ENCODE results near the gene GRID1. TPM values are rescaled to one million over a fixed set of nuclear protein-coding genes. Genes with fewer than 3 reads are reported as not detected.

The GRID1 gene
- total RNA-seq, 1 donor, result not detected

DNA sequence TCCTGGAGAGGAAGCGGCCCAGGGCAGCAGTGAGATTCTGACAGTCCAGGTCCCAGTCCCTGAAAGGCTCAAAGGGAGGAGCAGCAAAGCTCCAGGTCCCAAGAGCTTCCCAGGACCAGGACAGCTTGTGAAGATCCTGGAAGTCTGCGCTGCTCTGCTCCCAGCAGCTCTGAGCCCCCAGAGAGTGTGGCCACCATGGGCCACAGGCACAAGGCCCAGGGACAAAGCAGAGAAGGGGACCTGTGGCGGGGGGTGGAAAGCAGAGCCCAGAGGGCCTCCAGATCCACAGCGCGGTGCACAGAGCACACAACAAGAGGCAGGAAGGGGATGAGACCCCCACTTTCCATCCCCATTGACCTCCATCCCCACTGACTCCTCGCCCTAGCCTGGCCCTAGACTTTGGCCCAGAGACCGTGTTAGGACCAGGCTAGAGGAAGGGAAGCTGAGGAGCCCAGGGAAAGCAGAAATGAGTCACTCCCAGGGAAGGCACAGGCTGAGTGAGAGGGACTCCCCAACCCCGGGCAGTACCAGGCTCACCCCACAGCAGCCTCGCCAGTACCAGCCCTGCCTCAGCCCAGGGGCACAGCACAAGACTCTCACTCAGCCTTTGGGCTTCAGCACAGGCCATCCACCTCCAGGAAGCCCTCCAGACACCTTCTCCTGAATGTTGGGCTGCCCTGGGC lies 75.5 kb downstream of the GRID1 start:
- no peak for DNase-seq (ENCODE audit: low read depth)
- TF ChIP-seq, protein P1, sequence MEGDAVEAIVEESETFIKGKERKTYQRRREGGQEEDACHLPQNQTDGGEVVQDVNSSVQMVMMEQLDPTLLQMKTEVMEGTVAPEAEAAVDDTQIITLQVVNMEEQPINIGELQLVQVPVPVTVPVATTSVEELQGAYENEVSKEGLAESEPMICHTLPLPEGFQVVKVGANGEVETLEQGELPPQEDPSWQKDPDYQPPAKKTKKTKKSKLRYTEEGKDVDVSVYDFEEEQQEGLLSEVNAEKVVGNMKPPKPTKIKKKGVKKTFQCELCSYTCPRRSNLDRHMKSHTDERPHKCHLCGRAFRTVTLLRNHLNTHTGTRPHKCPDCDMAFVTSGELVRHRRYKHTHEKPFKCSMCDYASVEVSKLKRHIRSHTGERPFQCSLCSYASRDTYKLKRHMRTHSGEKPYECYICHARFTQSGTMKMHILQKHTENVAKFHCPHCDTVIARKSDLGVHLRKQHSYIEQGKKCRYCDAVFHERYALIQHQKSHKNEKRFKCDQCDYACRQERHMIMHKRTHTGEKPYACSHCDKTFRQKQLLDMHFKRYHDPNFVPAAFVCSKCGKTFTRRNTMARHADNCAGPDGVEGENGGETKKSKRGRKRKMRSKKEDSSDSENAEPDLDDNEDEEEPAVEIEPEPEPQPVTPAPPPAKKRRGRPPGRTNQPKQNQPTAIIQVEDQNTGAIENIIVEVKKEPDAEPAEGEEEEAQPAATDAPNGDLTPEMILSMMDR (IDR thresholded peaks at IDR 0.05; ENCODE audit: insufficient read depth, low read length), result no peak
- no peak overlapping the region for H3K4me3 ChIP-seq (ENCODE audit: low read depth, low read length)

DNA sequence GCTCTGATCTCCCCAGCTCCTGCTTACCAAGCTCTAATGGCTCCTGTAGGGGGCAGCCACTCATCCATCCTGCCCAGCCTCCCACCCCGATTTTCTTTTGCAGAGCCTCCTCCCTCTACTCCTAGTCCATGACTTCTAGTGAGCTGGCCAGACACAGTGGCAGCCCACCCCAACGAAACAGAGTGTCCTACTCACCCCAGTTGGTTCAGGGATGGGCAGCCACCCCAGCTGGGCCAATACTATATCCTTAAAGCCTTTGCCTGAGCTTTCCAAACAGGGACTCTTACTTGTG lies 77.1 kb downstream of the GRID1 start:
- no peak overlapping the region for H3K4me3 ChIP-seq (ENCODE audit: low read depth, low read length)
- TF ChIP-seq, protein P1 (IDR thresholded peaks at IDR 0.05; ENCODE audit: insufficient read depth, low read length), result no peak
- no peak for DNase-seq (ENCODE audit: low read depth)

DNA sequence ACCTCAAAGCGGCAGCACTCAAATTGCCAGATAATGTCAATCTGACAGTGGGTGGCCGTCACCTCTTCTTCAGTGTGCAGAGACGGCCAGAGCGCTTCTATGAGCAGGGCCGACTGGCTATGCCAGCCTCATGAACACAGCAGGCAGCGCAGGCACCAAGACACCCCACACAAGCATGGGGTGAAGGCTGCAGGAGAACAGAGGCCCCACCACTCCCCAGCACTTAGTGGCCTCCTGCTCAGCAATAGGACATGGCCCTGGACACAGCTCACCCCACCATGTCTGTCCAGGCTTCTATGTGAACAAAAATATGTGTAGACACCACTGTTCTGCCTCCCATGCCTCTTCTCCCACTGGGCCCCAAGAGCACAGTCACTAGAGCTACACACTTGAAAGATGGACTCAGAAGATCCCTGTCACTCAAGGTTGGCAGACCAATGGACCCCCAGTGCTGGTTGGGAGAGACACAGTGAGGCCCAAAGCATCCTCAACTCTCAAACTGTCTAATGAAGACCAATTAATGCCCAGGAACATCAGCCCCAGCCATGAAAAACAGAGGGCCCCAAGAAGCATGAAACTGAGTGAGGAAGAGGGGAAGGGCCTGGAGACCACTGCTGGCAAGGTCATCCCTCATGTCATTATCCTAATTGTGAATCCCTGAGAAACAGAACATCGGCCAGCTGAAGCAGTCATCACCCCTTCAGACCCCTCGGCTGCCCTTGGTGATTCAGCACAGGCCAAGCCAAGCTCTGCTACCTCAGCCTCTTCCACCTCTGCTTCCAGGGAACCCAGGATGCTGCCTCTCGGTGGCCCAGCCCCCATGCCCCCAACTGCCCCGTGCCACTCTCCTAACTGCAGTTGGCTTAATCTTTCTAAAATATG lies 77.7 kb downstream of the GRID1 start:
- TF ChIP-seq, protein P1 (IDR thresholded peaks at IDR 0.05; ENCODE audit: insufficient read depth, low read length), result no peak
- DNase-seq (ENCODE audit: low read depth), result no peak

DNA sequence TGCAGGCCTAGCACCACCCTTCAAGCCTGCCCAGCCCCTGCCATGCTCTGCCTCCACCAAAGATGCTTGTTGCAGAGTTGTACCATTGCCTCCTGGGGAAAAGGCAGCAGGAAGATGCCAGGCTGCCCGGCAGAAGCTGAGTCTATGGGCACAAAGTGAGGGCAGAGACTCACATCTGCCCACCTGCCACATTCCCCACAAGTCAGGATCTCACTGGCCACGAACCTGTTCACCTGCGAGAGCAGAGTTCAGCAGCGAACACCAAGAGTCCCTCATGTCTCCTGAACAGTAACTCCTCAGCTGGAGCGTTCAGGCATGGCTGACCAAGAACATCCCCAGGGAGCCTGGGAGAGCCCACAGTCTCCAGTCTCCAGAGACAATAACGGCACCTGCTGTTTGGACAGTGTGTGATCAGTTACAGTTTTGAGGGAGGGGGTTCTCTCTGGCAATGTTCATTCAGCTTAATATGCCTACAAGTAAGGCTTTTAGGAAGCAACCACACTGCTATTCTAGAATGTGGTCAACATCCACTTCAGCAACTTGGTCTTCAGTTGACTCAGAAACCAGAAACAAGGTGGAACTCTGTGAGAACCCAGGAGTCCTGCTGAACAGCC lies 78.5 kb downstream of the GRID1 start:
- no peak overlapping the region for H3K4me3 ChIP-seq (ENCODE audit: low read depth, low read length)
- TF ChIP-seq, protein P1 (IDR thresholded peaks at IDR 0.05; ENCODE audit: insufficient read depth, low read length), result no peak
- no peak for DNase-seq (ENCODE audit: low read depth)

More for the DNA sequence above, 77.7 kb downstream of the GRID1 start:
- no peak overlapping the region for H3K4me3 ChIP-seq (ENCODE audit: low read depth, low read length)

DNA sequence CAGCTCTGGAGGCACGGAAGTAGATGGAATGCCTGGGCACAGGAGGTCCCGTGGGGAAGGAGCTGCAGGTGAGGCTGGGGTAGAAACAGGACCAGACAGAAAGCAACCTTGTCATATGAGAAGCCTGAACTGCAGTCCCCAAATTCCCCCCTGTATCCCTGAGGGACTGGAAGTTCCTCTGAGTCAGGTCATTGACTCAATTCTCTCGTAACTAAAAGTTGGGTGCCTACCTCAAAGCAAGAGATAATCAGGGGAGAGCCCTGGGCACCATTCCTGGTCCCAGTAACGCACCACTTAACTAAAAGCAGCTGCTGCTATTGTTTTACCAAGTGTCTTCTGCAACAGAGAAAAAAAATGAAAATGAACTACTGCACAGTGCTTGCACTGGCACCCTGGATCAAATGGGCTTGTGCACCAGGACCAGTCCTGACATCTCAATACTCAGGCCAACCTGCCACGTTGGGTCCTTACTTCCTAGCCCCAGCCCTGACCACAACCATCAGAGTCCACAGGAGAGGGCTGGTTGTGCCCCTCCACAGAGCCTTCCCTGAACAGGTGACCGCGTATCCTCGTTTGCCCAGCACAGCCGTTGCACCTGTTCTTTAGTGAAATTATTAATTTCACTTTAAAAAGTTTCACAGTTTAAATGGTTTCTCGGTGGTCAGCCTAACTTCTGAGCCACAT lies 79.3 kb downstream of the GRID1 start:
- TF ChIP-seq, protein P1 (IDR thresholded peaks at IDR 0.05; ENCODE audit: insufficient read depth, low read length), result no peak
- H3K4me3 ChIP-seq (ENCODE audit: low read depth, low read length), result no peak overlapping the region
- DNase-seq (ENCODE audit: low read depth), result no peak

DNA sequence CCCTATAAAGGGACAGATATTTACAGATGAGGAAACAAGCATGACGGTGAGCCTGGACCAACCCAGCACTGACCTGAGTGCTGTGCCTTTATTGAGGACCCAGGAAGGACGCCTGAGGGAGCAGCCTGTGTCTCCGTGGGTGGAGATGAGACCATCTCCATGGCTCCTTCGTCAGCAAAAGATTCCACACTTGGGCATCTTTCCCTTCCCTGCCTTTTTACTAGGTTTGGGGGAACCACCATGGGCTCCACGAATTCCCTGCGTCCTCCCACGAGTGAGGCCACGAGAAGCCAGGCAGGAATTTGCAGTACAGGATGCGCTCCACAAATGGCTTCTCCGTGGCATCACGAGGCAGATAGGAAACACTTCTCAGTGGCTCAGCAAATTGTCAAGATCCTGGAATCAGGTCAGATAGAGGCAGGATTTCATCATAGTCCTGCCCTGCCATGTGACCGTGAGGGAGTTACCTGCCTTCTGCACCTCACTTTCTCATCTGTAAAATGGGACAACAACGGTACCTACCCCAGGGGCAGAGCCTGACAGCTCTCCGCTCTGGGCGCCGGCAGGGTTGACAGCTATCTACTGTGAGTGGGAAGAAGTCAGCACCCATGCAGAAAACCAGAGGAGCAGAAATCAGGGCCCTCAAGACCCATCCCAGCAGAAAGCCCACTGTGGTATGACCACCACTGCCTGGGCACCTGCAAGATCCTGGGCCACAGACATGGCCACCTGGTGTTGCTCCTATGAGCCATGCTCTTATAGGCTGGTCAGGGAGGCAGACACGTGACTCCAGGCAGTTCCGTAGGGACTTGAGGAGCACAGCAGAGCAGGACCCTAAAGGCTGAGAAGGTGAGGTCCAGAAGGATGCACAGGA lies 80.1 kb downstream of the GRID1 start:
- no peak for DNase-seq (ENCODE audit: low read depth)
- TF ChIP-seq, protein P1 (IDR thresholded peaks at IDR 0.05; ENCODE audit: insufficient read depth, low read length), result no peak

More for the DNA sequence above, 80.1 kb downstream of the GRID1 start:
- no peak overlapping the region for H3K4me3 ChIP-seq (ENCODE audit: low read depth, low read length)

Data from fibroblast of the aortic adventitia (primary cell).